HepG2 (cell line): ENCODE results near the gene CD302. TPM values are rescaled to one million over a fixed set of nuclear protein-coding genes. Genes with fewer than 3 reads are reported as not detected.

Experiments used
- ATF1 ChIP-seq: IDR thresholded peaks from 2 replicates; pipeline ENCODE4 v1.6.1; 2016; ENCODE audit warnings: mild to moderate bottlenecking, control low read depth
- CAMTA2 ChIP-seq: sonication (generic); formaldehyde crosslinking; IDR thresholded peaks from 2 replicates; pipeline ENCODE4 v1.4.0; 2020; ENCODE audit warnings: mild to moderate bottlenecking, missing genetic modification reagents, borderline replicate concordance
- FOXP4 ChIP-seq: sonication (generic); formaldehyde crosslinking; IDR thresholded peaks from 2 replicates; pipeline ENCODE4 v1.4.0; 2020; ENCODE audit warnings: missing genetic modification reagents
- HIVEP1 ChIP-seq: sonication (generic); formaldehyde crosslinking; IDR thresholded peaks from 2 replicates; pipeline ENCODE4 v1.4.0; 2020; ENCODE audit warnings: mild to moderate bottlenecking, missing genetic modification reagents
- MBNL3 ChIP-seq: fragments of 250-450 bp; sonication (Bioruptor Pico); conservative IDR thresholded peaks from 2 replicates; pipeline ENCODE4 v1.8.0; 2022; ENCODE audit warnings: mild to moderate bottlenecking, inconsistent platforms
- MTA1 ChIP-seq: sonication (generic); formaldehyde crosslinking; IDR thresholded peaks from 2 replicates; pipeline ENCODE4 v1.4.0; 2020; ENCODE audit warnings: missing genetic modification reagents, mild to moderate bottlenecking, borderline replicate concordance
- NFAT5 ChIP-seq: sonication (generic); formaldehyde crosslinking; IDR thresholded peaks from 2 replicates; pipeline ENCODE4 v1.4.0; 2020; ENCODE audit warnings: missing genetic modification reagents
- NPAS2 ChIP-seq: sonication (generic); formaldehyde crosslinking; IDR thresholded peaks from 2 replicates; pipeline ENCODE4 v1.8.0; 2022; ENCODE audit warnings: mild to moderate bottlenecking, missing genetic modification reagents, borderline replicate concordance
- NRL ChIP-seq: sonication (generic); formaldehyde crosslinking; IDR thresholded peaks from 2 replicates; pipeline ENCODE4 v1.5.0; 2020; ENCODE audit warnings: missing genetic modification reagents, mild to moderate bottlenecking, moderate library complexity, borderline replicate concordance
- PLRG1 ChIP-seq: fragments of 450-650 bp; conservative IDR thresholded peaks from 2 replicates; pipeline ENCODE4 v1.6.1; 2016
- SAFB2 ChIP-seq: sonication (generic); formaldehyde crosslinking; IDR thresholded peaks from 2 replicates; pipeline ENCODE4 v1.5.1; 2020; ENCODE audit warnings: missing genetic modification reagents, low read depth, mild to moderate bottlenecking, borderline replicate concordance
- SNAPC2 ChIP-seq: sonication (generic); formaldehyde crosslinking; IDR thresholded peaks from 2 replicates; pipeline ENCODE4 v1.8.1; 2022; ENCODE audit warnings: mild to moderate bottlenecking, missing genetic modification reagents
- STAT5B ChIP-seq: sonication (generic); formaldehyde crosslinking; IDR thresholded peaks from 2 replicates; pipeline ENCODE4 v1.4.0; 2020; ENCODE audit warnings: missing genetic modification reagents
- THAP7 ChIP-seq: sonication (generic); formaldehyde crosslinking; IDR thresholded peaks from 2 replicates; pipeline ENCODE4 v1.8.1; 2023; ENCODE audit warnings: mild to moderate bottlenecking, missing genetic modification reagents
- ZNF3 ChIP-seq: IDR thresholded peaks from 2 replicates; pipeline ENCODE4 v1.7.0; 2017; ENCODE audit warnings: inconsistent platforms
- ZNF605 ChIP-seq: sonication (generic); formaldehyde crosslinking; IDR thresholded peaks from 2 replicates; pipeline ENCODE4 v1.8.0; 2022; ENCODE audit warnings: mild to moderate bottlenecking, missing genetic modification reagents
- ZNF639 ChIP-seq: conservative IDR thresholded peaks from 2 replicates; pipeline ENCODE4 v1.6.1; 2018; ENCODE audit warnings: missing genetic modification reagents
- ZNF780A ChIP-seq: sonication (generic); formaldehyde crosslinking; IDR thresholded peaks from 2 replicates; pipeline ENCODE4 v1.8.0; 2022; ENCODE audit warnings: mild to moderate bottlenecking, missing genetic modification reagents, moderate library complexity
- ZSCAN20 ChIP-seq: sonication (generic); formaldehyde crosslinking; IDR thresholded peaks from 2 replicates; pipeline ENCODE4 v1.4.0; 2020; ENCODE audit warnings: missing genetic modification reagents, mild to moderate bottlenecking, borderline replicate concordance
- ZSCAN29 ChIP-seq: sonication (generic); formaldehyde crosslinking; conservative IDR thresholded peaks from 2 replicates; pipeline ENCODE4 v1.4.0; 2020; ENCODE audit warnings: mild to moderate bottlenecking, missing genetic modification reagents
- polyA plus RNA-seq, 8 experiments: library from polyadenylated mRNA; depleted of rRNA in 3 of 8; stranded (reverse) in 7 of 8; unstranded in 1 of 8; fragments of >200 nt; fragmentation: Illumina TruSeq in 4 of 8; extraction: Trizol in 4 of 8; gene quantifications; 2 replicates each; pipeline versions ENCODE4 v1.2.1 to v1.2.3, GENCODE V29; 2011 to 2016; ENCODE audit warnings: low read depth in 4 of 8, missing spikeins in 1 of 8, mixed read lengths in 1 of 8; ENCODE audit not compliant: insufficient read depth in 1 of 8
- total RNA-seq, 5 experiments: library from RNA; depleted of rRNA; stranded (reverse); fragments of >200 nt; fragmentation: Illumina TruSeq; extraction: Trizol; gene quantifications; 2 replicates each; pipeline ENCODE4 v1.2.3, GENCODE V29; 2016; ENCODE audit warnings: low read depth in 1 of 5

Gene CD302
- total and polyA plus RNA-seq, 2 of the 13 experiments (the other 11 are each of a cell fraction or from before 2014, with no cell fraction given), result 8.0 to 15.6 TPM

- peak; percentile 82; the same call in 1 of the 2 replicates for TF ChIP-seq NFAT5
- TF ChIP-seq ZNF639 (CRISPR knock-in tag), result peak; percentile 6; the same call in 1 of the 2 replicates
- TF ChIP-seq CAMTA2 (CRISPR knock-in tag), result peak; percentile 87; the same call in 1 of the 2 replicates
- no peak for TF ChIP-seq ATF1 (CRISPR knock-in tag)
- TF ChIP-seq ZNF780A (CRISPR knock-in tag), result peak; percentile 97
- peak; percentile 95 for TF ChIP-seq NRL (CRISPR knock-in tag)
- peak; percentile 87; the same call in 1 of the 2 replicates for TF ChIP-seq THAP7
- TF ChIP-seq PLRG1, result no peak
- no peak; the same call in 1 of the 2 replicates for TF ChIP-seq SNAPC2
- peak; percentile 74; the same call in 1 of the 2 replicates for TF ChIP-seq ZSCAN20
- TF ChIP-seq ZNF3 (CRISPR knock-in tag), result no peak
- peak; percentile 95; the same call in 1 of the 2 replicates for TF ChIP-seq MTA1 (CRISPR knock-in tag)
- TF ChIP-seq ZNF605 (CRISPR knock-in tag), result peak; percentile 94
- TF ChIP-seq SAFB2, result peak; percentile 82; the same call in 1 of the 2 replicates
- no peak for TF ChIP-seq NPAS2 (CRISPR knock-in tag)
- TF ChIP-seq ZSCAN29 (CRISPR knock-in tag), result no peak; the same call in 1 of the 2 replicates
- TF ChIP-seq MBNL3, result no peak
- no peak for TF ChIP-seq STAT5B (CRISPR knock-in tag)
- TF ChIP-seq HIVEP1 (CRISPR knock-in tag), result peak; percentile 93; the same call in 1 of the 2 replicates
- peak; percentile 80 for TF ChIP-seq FOXP4 (CRISPR knock-in tag)
Measured at GRCh38 chr2:159797543-159798375, at the start of gene CD302 (continued).
